ENCODE data around the gene PHKG2.

PHKG2 gene

DNA sequence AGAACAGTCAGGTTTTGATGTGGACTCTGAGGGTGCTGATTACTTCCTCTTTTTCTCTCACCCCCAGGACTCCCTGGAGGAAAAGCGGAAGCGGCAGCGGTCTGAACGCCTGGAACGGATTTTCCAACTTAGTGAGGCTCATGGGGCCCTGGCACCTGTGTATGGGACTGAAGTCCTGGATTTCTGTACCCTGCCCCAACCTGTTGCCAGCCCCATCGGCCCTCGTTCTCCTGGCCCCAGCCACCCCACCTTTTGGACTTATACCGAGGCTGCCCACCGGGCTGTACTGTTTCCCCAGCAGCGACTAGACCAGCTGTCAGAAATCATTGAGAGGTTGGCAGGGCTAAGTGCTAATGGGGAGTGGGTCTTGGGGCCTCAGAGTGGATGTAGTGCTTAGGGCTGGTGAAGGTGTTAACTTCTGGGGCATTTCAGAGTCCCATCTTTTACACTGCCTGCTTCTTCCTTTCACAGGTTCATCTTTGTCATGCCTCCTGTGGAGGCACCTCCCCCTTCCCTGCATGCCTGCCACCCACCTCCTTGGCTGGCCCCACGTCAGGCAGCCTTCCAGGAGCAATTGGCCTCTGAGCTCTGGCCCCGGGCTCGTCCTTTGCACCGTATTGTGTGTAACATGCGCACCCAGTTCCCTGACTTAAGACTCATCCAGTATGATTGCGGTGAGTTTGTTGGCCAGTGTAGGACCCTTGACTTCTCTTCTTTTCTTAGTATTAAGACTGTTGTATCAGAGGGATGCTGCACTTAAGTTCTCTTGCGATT is 19.1 kb upstream of the PHKG2 start:
- no peak for DNase-seq

DNA sequence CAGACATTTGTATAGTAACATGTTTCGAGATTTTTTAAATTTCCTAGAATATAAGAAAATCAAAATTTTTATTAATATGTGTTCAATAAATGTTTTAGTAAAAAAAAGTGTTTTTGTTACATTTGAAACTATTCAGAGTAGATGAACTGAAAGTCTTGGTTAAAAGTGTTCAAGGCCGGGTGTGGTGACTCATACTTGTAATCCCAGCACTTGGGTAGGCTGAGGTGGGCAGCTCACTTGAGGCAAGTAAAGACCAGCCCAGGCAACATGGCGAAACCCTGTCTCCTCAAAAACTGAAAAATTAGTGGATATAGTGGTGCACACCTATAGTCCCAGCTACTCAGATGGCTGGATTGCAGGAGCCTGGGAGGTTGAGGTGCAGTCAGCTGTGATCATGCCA is 16.8 kb upstream of the PHKG2 start:
- DNase-seq: no peak

DNA sequence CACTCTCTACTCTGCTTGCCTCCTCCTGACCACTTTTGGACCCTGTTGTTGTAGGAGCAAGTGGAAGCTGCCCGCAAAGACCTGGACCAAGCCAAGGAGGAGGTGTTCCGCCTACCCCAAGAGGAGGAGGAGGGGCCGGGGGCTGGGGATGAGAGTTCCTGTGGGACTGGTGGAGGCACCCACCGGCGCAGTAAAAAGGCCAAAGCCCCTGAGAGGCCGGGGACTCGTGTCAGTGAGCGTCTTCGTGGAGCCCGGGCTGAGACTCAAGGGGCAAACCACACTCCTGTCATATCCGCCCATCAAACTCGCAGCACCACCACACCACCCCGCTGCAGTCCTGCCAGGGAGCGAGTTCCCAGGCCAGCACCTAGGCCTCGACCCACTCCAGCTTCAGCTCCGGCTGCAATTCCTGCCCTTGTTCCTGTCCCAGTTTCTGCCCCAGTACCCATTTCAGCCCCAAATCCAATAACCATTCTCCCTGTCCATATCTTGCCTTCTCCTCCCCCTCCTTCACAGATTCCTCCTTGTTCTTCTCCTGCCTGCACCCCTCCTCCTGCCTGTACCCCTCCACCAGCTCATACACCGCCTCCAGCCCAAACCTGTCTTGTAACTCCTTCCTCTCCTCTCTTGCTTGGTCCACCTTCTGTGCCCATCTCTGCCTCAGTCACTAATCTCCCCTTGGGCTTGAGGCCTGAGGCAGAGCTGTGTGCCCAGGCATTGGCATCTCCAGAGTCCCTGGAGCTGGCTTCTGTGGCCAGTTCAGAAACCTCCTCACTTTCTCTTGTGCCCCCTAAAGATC is 11.0 kb upstream of the PHKG2 start:
- DNase-seq: no peak

DNA sequence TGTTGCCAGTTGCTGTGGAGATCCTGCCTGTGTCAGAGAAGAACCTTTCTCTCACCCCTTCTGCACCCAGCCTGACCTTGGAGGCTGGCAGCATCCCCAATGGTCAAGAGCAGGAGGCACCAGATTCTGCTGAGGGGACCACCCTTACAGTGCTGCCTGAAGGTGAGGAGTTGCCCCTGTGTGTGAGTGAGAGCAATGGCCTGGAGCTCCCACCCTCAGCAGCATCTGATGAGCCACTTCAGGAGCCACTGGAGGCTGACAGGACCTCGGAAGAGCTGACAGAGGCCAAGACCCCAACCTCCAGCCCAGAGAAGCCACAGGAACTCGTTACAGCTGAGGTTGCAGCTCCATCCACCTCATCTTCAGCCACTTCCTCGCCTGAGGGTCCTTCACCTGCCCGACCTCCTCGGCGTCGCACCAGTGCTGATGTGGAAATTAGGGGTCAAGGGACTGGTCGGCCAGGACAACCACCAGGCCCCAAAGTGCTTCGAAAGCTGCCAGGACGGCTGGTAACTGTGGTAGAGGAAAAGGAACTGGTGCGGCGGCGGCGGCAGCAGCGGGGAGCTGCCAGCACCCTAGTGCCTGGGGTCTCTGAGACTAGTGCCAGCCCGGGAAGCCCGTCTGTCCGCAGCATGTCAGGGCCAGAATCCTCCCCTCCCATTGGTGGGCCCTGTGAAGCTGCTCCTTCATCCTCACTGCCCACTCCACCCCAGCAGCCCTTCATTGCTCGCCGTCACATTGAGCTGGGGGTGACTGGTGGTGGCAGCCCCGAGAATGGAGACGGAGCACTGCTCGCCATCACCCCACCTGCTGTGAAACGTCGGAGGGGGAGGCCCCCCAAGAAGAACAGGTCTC is 10.2 kb upstream of the PHKG2 start:
- no peak for DNase-seq

DNA sequence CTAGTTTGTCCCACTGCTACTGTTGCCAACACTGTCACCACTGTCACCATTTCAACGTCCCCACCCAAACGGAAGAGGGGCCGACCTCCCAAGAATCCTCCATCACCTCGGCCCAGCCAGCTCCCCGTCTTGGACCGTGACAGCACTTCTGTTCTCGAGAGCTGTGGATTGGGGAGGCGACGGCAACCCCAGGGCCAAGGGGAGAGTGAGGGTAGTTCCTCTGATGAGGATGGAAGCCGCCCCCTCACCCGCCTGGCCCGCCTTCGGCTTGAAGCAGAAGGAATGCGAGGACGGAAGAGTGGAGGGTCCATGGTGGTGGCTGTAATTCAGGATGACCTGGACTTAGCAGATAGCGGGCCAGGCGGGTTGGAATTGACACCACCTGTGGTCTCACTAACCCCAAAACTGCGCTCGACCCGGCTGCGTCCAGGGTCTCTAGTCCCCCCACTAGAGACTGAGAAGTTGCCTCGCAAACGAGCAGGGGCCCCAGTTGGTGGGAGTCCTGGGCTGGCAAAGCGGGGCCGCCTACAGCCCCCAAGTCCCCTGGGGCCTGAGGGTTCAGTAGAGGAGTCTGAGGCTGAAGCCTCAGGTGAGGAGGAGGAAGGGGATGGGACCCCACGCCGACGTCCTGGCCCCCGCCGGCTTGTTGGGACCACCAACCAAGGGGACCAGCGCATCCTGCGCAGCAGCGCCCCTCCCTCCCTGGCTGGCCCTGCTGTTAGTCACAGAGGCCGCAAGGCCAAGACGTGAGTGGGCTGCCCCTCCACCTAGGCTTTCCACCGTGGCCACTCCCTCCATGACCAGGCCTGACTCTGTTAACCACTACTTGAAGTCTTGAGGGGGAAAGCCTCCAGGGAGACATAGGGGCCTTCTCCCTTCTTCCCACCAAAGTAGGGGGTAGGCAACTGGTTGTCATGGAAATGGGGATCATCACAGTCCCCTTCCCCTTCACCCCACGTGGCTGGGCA is 9.0 kb upstream of the PHKG2 start:
- no peak for DNase-seq

DNA sequence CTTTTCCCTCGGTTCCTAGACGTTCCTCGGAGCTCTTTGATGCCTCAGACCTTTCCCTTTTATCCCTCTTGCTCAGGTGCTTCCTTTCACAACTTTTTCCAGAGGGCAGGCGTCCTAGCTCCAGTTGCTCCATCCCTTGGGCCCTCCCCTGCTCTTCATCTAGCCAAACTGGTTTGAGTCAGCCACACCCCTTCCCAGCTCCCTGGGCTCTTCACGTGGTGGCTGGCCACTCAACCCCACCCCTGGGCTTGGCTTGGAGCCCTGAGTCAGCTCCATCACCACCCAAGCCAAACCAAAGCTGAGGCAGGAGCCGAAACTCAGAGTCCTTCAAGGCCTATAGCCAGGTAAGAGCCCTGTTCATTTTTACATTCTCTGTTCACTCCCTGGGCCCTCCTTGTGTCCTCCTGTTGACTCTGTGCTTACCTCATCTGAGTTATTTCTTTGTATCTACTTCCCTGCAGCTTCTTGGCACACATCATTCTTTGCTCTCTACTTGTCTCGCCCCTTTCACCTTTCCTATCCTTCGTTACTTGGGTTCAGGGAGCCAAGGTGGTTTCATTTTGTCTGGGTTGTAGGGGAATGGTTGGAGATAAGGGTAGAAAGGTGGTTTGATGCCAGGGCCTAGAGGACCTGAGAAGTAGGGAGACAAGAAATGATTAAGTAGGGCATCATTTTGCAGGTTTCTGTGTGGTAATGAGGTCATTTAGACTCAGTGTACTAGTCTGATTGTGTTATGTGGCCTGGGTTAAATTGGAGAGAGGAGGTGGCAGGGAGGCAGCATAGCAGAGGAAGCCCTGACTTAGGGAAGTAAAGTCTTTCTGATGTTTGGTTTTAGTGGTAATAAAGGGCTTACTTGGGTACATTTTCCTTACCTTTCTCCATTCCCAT is 7.6 kb upstream of the PHKG2 start:
- no peak for DNase-seq

DNA sequence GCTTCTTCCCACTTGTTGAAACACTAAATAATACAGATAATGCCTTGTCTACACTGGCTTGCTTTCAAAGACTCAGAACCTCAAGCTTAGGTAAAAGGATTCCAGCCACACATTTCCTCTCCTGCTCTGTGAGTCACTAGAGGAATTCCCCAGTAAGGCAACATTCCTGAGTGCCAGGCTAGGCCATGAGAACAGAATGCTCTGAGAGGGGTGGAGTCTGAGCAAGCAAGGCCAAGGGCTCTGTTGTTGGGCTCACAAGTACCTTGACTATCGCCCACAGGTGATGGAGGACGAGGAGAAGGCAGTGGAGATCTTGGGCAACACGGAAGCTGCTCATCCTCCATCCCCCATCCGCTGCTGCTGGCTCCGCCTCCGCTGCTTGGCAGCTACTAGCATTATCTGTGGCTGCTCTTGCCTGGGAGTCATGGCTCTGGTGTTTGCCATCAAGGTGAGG is 6.7 kb upstream of the PHKG2 start:
- no peak for DNase-seq

DNA sequence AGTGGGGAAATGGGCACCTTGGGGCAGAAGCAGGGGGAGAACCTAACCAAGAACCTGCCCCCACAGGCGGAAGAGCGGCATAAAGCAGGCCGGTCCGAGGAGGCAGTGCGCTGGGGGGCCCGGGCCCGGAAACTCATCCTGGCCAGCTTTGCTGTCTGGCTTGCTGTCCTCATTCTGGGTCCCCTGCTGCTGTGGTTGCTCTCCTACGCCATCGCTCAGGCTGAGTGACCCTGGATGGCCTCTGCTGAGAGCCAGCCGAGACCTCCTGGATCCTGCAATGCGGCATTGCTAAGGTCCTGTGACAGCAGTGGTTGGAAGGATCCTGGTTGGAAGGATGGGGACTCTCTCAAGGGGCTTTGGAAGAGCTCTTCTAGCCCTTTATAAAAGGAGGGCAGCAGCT is 4.5 kb upstream of the PHKG2 start:
- no peak for DNase-seq

DNA sequence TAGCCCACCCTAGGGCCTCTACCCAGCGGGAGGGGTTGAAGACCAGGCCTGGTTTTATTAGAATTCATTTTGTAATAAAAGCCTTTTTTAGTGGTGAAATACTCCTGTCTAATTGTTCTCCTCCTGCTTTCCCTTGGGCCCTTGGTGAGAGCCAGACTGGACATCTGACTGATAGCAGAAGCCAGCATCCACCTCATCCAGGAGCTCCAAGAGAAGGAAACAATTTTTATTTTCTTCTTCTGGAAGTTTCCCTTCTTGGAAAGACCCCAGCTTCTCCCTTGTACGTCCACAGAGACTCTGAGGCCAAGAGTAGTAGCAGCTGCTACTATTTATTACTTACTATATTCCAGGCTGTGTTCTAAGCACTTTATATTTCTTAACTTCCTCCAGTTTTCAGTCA is 4.0 kb upstream of the PHKG2 start:
- DNase-seq: no peak

DNA sequence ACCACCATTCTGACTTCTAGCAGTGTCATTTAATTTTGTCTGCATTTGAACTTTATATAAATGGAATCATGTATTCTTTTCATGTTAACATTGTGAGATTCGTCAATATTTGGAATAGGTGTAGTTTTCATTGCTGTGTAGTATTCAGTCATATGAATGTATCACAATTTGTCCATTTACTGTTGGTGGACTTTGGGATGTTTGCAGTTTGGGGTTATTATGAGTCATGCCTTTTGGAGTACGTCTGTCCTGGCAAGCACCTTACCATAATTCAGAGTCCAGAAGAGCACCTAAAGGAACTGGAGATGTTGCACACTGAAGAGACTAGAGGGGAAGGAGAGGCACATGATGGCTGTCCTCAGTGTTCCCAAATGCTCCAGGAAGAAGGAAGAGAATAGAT is 3.1 kb upstream of the PHKG2 start:
- DNase-seq: no peak

DNA sequence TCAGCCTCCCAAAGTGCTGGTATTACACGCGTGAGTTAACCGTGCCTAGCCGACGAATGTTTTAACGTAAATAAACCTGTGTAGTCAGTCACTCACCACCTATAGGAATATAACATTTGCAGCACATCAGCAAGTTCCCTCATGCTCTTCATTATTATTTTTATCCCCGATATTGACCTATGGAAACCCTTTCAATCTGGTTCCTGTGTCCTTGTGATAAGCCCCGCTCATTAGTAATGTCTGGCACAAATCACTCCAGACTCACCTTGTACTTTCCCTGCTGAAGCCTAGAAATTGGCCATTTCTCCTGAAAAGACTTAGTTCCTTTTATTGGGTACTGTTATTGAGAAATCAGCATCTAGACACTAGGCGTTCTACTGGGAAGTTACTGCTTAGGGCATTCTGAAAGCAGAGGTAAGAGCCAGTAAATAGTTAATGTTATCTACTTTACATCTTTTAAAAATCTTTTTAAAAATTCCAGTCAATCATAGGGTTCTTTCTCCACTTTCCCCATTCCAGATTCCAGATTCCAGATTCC is 1.5 kb upstream of the PHKG2 start:
- no peak for DNase-seq

DNA sequence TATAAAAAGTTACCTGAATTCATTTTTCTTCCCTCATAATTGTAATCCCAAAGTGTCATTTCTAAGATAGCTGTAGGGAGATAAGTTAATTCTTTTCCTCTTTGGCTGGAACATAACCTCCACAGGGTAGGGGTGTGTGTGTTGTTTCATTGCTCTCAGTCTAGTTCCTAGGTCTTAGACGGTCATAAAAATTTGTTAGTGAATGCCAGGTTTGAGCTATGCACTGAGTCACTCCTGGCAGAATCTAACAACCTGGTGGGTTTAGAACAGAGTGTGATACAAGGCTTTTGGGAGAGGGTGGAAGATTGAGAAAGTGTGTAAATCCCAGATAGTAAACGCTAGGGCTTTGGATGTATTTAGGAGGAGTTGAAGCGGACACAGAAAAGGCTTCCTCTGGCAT is 894 bp upstream of the PHKG2 start:
- no peak for DNase-seq

DNA sequence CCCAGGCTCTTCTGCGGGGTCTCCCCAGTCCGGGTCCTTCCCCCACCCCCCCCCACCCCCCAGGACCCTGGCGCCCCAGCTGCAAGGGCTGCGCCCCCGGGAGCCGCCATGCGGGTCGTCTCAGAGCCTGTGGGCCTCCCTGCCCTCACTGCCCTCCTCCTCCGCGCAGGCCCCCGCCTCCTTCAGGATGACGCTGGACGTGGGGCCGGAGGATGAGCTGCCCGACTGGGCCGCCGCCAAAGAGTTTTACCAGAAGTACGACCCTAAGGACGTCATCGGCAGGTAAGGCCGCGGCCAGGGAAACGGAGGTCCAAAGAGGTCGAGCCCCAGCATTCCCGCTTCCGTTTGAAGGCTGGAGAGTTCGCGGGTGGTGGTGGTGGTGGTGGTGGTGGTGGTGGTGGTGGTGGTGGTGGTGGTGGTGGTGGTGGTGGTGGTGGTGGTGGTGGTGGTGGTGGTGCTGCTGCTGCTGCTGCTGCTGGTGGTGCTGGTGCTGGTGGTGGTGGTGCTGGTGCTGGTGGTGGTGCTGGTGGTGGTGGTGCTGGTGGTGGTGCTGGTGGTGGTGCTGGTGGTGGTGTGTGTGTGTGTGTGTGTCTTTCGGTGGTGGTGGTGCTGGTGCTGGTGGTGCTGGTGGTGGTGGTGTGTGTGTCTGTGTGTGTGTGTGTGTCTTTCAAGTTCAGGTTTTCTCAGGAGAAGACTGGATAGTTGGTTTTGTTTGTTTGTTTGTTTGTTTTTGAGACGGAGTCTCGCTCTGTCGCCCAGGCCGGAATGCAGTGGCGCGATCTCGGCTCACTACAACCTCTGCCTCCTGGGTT is 615 bp downstream of the PHKG2 start:
- peak in 1 of 2 experiments; percentile 49 for DNase-seq

DNA sequence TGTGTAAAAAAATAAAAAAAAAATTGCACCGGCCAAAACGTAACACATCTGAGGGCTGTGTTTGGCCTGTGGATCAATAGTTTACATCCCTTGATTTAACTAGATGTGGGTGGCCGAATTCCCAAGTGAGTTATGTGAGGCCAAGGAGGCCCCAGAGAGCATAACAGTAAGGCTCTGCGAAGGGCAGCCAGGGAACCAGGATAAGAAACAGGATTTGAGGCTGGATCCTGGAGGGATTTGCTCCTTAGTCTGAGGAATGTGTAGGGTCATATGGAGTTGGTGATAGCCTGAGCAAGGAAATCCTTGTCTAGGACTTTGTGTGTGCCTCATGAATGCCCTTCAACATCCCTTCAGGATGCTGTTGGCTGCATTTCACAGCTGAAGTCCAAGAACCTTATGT is 2.0 kb downstream of the PHKG2 start:
- DNase-seq: no peak

DNA sequence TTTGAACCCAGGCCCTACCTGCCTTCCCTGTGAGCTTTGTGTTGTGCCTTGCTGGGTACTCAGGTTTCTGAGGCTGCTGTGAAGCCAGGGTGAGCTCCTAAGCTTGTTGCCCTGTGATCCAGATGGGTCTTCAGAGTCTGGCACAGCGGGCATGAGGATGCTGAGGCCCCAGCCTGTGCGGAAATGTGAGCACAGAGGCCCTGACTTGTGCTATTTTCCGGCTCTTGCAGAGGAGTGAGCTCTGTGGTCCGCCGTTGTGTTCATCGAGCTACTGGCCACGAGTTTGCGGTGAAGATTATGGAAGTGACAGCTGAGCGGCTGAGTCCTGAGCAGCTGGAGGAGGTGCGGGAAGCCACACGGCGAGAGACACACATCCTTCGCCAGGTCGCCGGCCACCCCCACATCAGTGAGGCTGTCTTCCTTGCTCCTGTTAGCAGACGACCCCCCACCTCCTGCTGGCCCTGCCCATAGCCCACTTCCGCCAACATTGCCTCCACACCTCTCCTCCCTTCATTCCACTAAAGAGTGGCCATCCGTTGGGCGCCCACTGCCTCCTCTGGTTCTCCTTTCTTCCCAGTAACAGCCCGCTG is 2.7 kb downstream of the PHKG2 start:
- no peak for DNase-seq

DNA sequence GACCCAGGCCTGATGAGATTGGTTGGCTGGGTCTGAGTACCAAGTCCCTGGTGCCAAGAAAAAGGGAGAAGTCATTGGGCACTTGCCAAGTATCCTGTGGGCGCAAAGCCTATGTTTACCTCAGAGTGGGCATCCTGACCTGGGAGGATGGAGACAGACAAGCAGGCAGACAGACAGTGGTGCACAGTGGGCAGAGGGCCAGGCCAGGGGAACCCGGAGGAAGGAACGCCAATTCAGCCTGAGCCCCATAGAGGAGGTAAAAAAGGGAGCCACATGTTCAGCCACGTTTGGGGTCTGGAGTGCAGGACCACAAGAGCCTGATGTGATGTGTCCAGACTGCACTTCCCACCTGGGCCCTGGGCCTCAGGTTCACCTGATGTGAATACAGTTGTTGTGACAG is 5.4 kb downstream of the PHKG2 start:
- DNase-seq: no peak

DNA sequence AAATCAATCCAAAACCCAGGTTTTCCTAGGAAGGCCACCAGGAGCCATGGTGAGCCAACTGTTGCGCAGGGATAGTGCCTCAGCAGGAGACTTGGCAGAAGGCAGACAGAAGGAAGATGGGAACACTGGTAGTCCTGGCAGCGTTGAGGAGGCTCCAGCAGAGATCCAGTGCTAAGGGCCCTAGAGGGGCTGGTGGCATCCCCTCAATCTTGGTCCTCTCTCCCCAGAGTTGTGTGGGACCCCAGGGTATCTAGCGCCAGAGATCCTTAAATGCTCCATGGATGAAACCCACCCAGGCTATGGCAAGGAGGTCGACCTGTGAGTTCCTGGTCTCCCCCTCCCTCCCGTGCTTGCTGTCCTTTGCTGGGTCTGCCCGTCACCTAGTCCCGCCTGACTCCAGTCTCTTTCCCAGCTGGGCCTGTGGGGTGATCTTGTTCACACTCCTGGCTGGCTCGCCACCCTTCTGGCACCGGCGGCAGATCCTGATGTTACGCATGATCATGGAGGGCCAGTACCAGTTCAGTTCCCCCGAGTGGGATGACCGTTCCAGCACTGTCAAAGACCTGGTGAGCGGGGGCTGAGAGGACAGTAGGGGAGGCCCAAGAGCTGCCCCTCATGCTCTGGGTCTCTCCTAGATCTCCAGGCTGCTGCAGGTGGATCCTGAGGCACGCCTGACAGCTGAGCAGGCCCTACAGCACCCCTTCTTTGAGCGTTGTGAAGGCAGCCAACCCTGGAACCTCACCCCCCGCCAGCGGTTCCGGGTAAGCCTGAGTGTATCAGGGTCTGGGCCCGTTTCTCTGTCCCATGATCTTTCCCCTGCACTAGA is 7.9 kb downstream of the PHKG2 start:
- no peak for DNase-seq

DNA sequence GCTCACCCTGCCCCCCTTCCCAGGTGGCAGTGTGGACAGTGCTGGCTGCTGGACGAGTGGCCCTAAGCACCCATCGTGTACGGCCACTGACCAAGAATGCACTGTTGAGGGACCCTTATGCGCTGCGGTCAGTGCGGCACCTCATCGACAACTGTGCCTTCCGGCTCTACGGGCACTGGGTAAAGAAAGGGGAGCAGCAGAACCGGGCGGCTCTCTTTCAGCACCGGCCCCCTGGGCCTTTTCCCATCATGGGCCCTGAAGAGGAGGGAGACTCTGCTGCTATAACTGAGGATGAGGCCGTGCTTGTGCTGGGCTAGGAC is 8.5 kb downstream of the PHKG2 start:
- no peak for DNase-seq

DNA sequence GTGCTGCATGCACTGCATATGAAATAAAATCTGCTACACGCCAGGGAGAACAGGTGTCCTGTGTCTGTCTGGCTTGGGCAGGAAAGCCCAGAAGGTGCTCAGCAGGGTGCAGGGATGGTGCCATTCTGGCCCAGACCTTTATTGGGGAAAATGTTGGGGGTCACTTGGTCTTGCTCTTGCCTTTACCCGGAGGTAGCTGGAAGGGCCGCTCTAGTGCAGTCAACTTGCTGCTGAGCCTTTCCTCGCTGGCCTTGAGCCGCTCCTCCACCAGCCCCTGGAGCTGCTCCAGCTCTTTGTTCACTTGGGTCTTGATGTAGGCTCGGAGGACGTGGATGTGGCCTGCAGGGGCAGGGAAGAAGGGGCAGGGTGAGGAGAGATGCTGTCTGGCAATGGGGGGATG is 9.1 kb downstream of the PHKG2 start:
- DNase-seq: no peak
